ENCODE data around the gene UBA6. TPM values are rescaled to one million over a fixed set of nuclear protein-coding genes. Genes with fewer than 3 reads are reported as not detected.

Gene UBA6
- total RNA-seq, 1 donor from 2014 or later, result 69.6 TPM

GRCh38 chr4:67603310-67604028 lies 97.5 kb downstream of the UBA6 start:
- Mint-ChIP-seq H3K9me3 (peaks cover 5% of the 10 kb centered on the region), H3K4me3 (no peak overlapping the region), H3K36me3 (no peaks in the 10 kb centered on the region), H3K4me1 (ENCODE audit: unreplicated experiment) (no peaks in the 10 kb centered on the region), H3K27me3 (peaks cover 3% of the 10 kb centered on the region), H3K27ac (no peak overlapping the region)
- no peak for DNase-seq (ENCODE audit: extremely low spot score, unreplicated experiment)
- TF ChIP-seq CTCF (conservative IDR thresholded peaks at IDR 0.05), result no peak

- Mint-ChIP-seq H3K4me1 (ENCODE audit: unreplicated experiment) (no peaks in the 10 kb centered on the region), H3K36me3 (no peaks in the 10 kb centered on the region), H3K9me3 (no peaks in the 10 kb centered on the region), H3K4me3 (no peak overlapping the region), H3K27me3 (peaks cover 2% of the 10 kb centered on the region), H3K27ac (no peak overlapping the region)
- no peak for DNase-seq (ENCODE audit: extremely low spot score, unreplicated experiment)
- no peak for TF ChIP-seq CTCF (conservative IDR thresholded peaks at IDR 0.05)
Observed at GRCh38 chr4:67593741-67594175, 107.2 kb downstream of the UBA6 start.

- Mint-ChIP-seq H3K4me3 (no peak overlapping the region), H3K4me1 (ENCODE audit: unreplicated experiment) (no peaks in the 10 kb centered on the region), H3K27ac (no peak overlapping the region), H3K9me3 (no peaks in the 10 kb centered on the region), H3K36me3 (no peaks in the 10 kb centered on the region), H3K27me3 (no peaks in the 10 kb centered on the region)
- no peak for TF ChIP-seq CTCF (conservative IDR thresholded peaks at IDR 0.05)
- no peak for DNase-seq (ENCODE audit: extremely low spot score, unreplicated experiment)
Observed at GRCh38 chr4:67587156-67587555, 113.8 kb downstream of the UBA6 start.

DNA sequence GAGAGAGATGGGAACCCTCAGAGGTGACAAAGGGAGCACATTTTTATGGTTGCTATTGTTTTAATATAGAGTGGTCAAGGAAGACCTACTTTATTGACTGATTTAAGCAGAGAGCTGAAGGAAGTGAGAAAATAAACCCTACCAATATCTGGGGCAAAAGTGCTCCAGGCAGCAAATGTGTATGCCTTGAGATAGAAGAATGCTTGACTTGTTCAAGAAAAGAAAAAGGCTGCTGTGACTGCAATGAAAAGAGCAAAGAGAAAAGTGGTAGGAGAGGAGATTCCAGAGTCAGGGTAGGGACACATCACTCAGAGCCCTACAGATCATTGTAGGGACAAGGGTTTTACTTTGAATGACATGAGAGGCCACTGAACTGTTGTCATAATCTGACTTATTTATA lies 116.5 kb downstream of the UBA6 start:
- H3K27me3 Mint-ChIP-seq, result no peaks in the 10 kb centered on the region
- no peak overlapping the region for H3K27ac Mint-ChIP-seq
- no peaks in the 10 kb centered on the region for H3K4me1 Mint-ChIP-seq (ENCODE audit: unreplicated experiment)
- no peak overlapping the region for H3K4me3 Mint-ChIP-seq
- DNase-seq (ENCODE audit: extremely low spot score, unreplicated experiment), result no peak
- no peak for TF ChIP-seq CTCF (conservative IDR thresholded peaks at IDR 0.05)
- H3K9me3 Mint-ChIP-seq, result no peaks in the 10 kb centered on the region
- H3K36me3 Mint-ChIP-seq, result no peaks in the 10 kb centered on the region

- H3K27ac Mint-ChIP-seq, result no peak overlapping the region
- H3K36me3 Mint-ChIP-seq, result no peaks in the 10 kb centered on the region
- H3K4me1 Mint-ChIP-seq (ENCODE audit: unreplicated experiment), result no peaks in the 10 kb centered on the region
- H3K9me3 Mint-ChIP-seq, result no peaks in the 10 kb centered on the region
- no peak overlapping the region for H3K4me3 Mint-ChIP-seq
- no peaks in the 10 kb centered on the region for H3K27me3 Mint-ChIP-seq
- TF ChIP-seq CTCF (conservative IDR thresholded peaks at IDR 0.05), result no peak
- no peak for DNase-seq (ENCODE audit: extremely low spot score, unreplicated experiment)
Observed at GRCh38 chr4:67581913-67582312, 119.0 kb downstream of the UBA6 start.

All from type B pancreatic cell (in vitro differentiated cells).